OCI-LY1 (cell line): ENCODE results near the gene PMM1.

Experiments
- CTCF ChIP-seq: fragments of 200-600 bp; sonication (generic), shearing (Covaris generic); IDR thresholded peaks from 2 replicates; pipeline ENCODE4 v1.5.1; 2017; ENCODE audit warnings: mild to moderate bottlenecking, antibody characterized with exemption, low read length, moderate library complexity, mixed read lengths
- EZH2 ChIP-seq: fragments of 200-600 bp; sonication (generic), shearing (Covaris generic); IDR thresholded peaks from 2 replicates; pipeline ENCODE4 v1.8.0; 2017; ENCODE audit warnings: borderline replicate concordance, mixed run types, mild to moderate bottlenecking, antibody characterized with exemption, low read length, moderate library complexity, mixed read lengths

- TF ChIP-seq EZH2 (no peak), CTCF (no peak)
Observed at GRCh38 chr22:41595703-41596102, 6.1 kb upstream of the PMM1 start.
